Parathyroid adenoma (tissue), 2 donors: ENCODE results near the gene MAML2.

Experiments
- H2AFZ ChIP-seq: fragments of 300-600 bp; sonication (generic); one replicate; pipeline ENCODE4 v1.7.0; 2017; ENCODE audit warnings: antibody characterized with exemption, mild to moderate bottlenecking
- H3K27ac ChIP-seq: fragments of 300-600 bp; sonication (generic); one replicate; pipeline ENCODE4 v1.7.0; 2017
- H3K27me3 ChIP-seq: fragments of 300-600 bp; sonication (generic); one replicate; pipeline ENCODE4 v1.7.0; 2017; ENCODE audit warnings: low read length; ENCODE audit not compliant: control insufficient read depth, insufficient read depth
- H3K36me3 ChIP-seq: fragments of 300-600 bp; sonication (generic); one replicate; pipeline ENCODE4 v1.7.0; 2017; ENCODE audit warnings: low read length; ENCODE audit not compliant: control insufficient read depth, insufficient read depth
- H3K4me1 ChIP-seq: fragments of 300-600 bp; sonication (generic); one replicate; pipeline ENCODE4 v1.7.0; 2017; ENCODE audit warnings: control low read depth
- H3K4me2 ChIP-seq: fragments of 300-600 bp; sonication (generic); one replicate; pipeline ENCODE4 v1.7.0; 2017; ENCODE audit warnings: low read length
- H3K4me3 ChIP-seq: fragments of 300-600 bp; sonication (generic); one replicate; pipeline ENCODE4 v1.7.0; 2017; ENCODE audit warnings: low read depth, low read length
- H3K79me2 ChIP-seq: fragments of 300-600 bp; sonication (generic); one replicate; pipeline ENCODE4 v1.7.0; 2017; ENCODE audit warnings: control low read depth
- H3K9ac ChIP-seq: fragments of 300-600 bp; sonication (generic); one replicate; pipeline ENCODE4 v1.7.0; 2017; ENCODE audit warnings: mild to moderate bottlenecking
- H3K9me3 ChIP-seq: fragments of 300-600 bp; sonication (generic); one replicate; pipeline ENCODE4 v1.7.0; 2017; ENCODE audit warnings: low read length; ENCODE audit not compliant: control insufficient read depth
- CTCF ChIP-seq: fragments of 300-600 bp; sonication (generic); IDR thresholded peaks from one replicate; pipeline ENCODE4 v1.7.0; 2017; ENCODE audit warnings: antibody characterized with exemption, mild to moderate bottlenecking
- donor health status: primary hyperparathyroidism.

Gene MAML2

DNA sequence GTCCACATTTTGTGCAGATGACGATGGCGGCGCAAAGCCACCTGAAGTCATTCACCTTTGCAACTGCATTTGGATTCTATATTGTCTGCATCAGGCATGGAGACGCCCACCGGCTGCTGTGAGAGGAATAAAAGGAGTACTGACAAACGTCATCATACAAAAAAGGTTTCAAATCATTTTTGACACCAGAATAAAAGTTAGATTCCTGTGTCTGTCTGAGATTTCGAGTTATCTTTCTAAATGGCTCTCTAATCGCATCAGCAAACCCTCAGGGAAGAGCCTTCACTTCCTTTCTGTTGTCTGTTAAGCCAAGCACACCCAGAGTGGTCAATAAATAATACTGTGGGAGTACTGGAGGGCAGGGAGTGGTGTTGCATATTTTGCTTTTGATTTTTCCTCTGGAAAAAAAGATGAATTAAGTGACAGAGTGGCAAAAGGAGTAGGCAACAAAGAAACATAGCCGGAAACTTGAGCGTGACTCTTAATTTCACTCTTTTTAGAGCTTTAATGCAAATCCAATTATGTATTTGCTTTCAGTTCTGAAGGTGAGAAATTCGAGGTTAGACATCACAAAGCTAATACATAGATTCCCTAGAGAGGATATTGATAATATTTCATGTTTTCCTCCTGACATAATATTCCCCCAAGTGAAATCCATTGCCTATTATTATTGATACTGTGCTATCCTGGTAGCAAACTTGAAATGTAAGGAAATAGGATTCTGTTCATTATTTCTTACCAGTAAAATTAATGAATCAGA lies 268.3 kb downstream of the MAML2 start:
- no peak overlapping the region for H3K27ac ChIP-seq
- no peak overlapping the region for H3K4me2 ChIP-seq
- no peak for TF ChIP-seq CTCF
- no peaks in the 10 kb centered on the region for H3K36me3 ChIP-seq
- H3K27me3 ChIP-seq, result no peaks in the 10 kb centered on the region
- no peak overlapping the region for H2AFZ ChIP-seq
- H3K9me3 ChIP-seq, result no peaks in the 10 kb centered on the region
- H3K79me2 ChIP-seq, result no peaks in the 10 kb centered on the region
- no peak overlapping the region for H3K4me3 ChIP-seq
- no peak overlapping the region for H3K9ac ChIP-seq
- H3K4me1 ChIP-seq, result peaks cover 4% of the 10 kb centered on the region

- Histone ChIP-seq H3K9me3 (no peaks in the 10 kb centered on the region), H3K27me3 (no peaks in the 10 kb centered on the region), H2AFZ (no peak overlapping the region), H3K9ac (no peak overlapping the region), H3K4me1 (peaks cover 4% of the 10 kb centered on the region), H3K4me2 (no peak overlapping the region), H3K36me3 (no peaks in the 10 kb centered on the region), H3K4me3 (no peak overlapping the region), H3K27ac (no peak overlapping the region), H3K79me2 (no peaks in the 10 kb centered on the region)
- no peak for TF ChIP-seq CTCF
Measured at GRCh38 chr11:96073536-96073935, 269.5 kb downstream of the MAML2 start.

GRCh38 chr11:96072592-96072991 lies 270.4 kb downstream of the MAML2 start:
- Histone ChIP-seq H3K4me3 (no peak overlapping the region), H3K36me3 (no peaks in the 10 kb centered on the region), H3K79me2 (no peaks in the 10 kb centered on the region), H3K9ac (no peak overlapping the region), H2AFZ (no peak overlapping the region), H3K4me2 (no peak overlapping the region), H3K9me3 (no peaks in the 10 kb centered on the region), H3K27ac (no peak overlapping the region), H3K4me1 (peaks cover 7% of the 10 kb centered on the region), H3K27me3 (no peaks in the 10 kb centered on the region)
- no peak for TF ChIP-seq CTCF

DNA sequence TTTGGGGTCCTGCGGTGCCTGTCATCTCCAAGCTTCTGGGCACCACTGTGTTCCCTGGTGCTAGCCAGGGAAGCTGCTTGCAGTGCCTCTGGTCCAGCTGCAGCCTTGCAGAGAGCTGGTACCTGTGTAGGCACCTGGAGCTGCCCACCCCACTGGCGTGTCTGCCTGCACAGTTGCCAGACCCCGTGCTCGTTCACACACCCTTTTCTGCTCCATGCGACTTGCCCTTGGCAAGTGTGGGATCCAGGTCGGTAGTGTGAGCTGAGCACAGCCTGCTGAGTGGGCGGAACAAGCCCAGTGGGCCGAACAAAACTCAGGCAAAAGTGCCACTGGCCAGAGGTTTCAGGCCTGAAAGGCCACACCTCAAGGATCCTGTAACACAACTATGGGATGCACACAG lies 272.5 kb downstream of the MAML2 start:
- no peak overlapping the region for H3K4me3 ChIP-seq
- H3K27me3 ChIP-seq, result no peaks in the 10 kb centered on the region
- no peak overlapping the region for H3K27ac ChIP-seq
- peaks cover 2% of the 10 kb centered on the region for H3K79me2 ChIP-seq
- H3K9ac ChIP-seq, result no peak overlapping the region
- H3K36me3 ChIP-seq, result no peaks in the 10 kb centered on the region
- H2AFZ ChIP-seq, result no peak overlapping the region
- H3K9me3 ChIP-seq, result no peaks in the 10 kb centered on the region
- no peak for TF ChIP-seq CTCF
- no peak overlapping the region for H3K4me2 ChIP-seq
- H3K4me1 ChIP-seq, result peaks cover 9% of the 10 kb centered on the region

- TF ChIP-seq CTCF, result no peak
- H3K27ac ChIP-seq, result no peak overlapping the region
Measured at GRCh38 chr11:96067160-96067559, 275.8 kb downstream of the MAML2 start.

More at GRCh38 chr11:96067160-96067559, 275.8 kb downstream of the MAML2 start:
- Histone ChIP-seq H3K4me3 (no peak overlapping the region), H3K4me2 (no peak overlapping the region), H3K9ac (no peak overlapping the region), H3K36me3 (no peaks in the 10 kb centered on the region), H2AFZ (no peak overlapping the region), H3K79me2 (peaks cover 5% of the 10 kb centered on the region), H3K4me1 (peaks cover 9% of the 10 kb centered on the region), H3K9me3 (no peaks in the 10 kb centered on the region), H3K27me3 (no peaks in the 10 kb centered on the region)
